Loucy (cell line): ENCODE measurements around the gene WBP1L.

Experiments
- H2AFZ ChIP-seq: fragments of 200-600 bp; sonication (generic); 2 replicates; pipeline ENCODE4 v1.6.0; 2016; ENCODE audit warnings: antibody characterized with exemption, mild to moderate bottlenecking, low read length, moderate library complexity
- H3F3A ChIP-seq: fragments of 200-600 bp; 2 replicates; pipeline ENCODE4 v1.6.0; 2016; ENCODE audit warnings: antibody characterized with exemption, low read depth, mild to moderate bottlenecking
- H3K27me3 ChIP-seq: fragments of 200-600 bp; sonication (generic); 2 replicates; pipeline ENCODE4 v1.6.1; 2014; ENCODE audit warnings: low read length, mild to moderate bottlenecking; ENCODE audit not compliant: insufficient read depth, poor library complexity, severe bottlenecking
- H3K36me3 ChIP-seq: fragments of 200-600 bp; sonication (generic); 2 replicates; pipeline ENCODE4 v1.6.1; 2016; ENCODE audit warnings: low read length; ENCODE audit not compliant: insufficient read depth
- H3K4me1 ChIP-seq: fragments of 200-600 bp; sonication (generic); 2 replicates; pipeline ENCODE4 v1.5.1; 2014; ENCODE audit warnings: low read length, mild to moderate bottlenecking; ENCODE audit not compliant: insufficient read depth, poor library complexity, severe bottlenecking
- H3K4me2 ChIP-seq: fragments of 200-600 bp; sonication (generic); 2 replicates; pipeline ENCODE4 v1.6.0; 2014; ENCODE audit warnings: antibody characterized with exemption, low read length, low read depth, mild to moderate bottlenecking; ENCODE audit not compliant: poor library complexity, severe bottlenecking
- H3K4me3 ChIP-seq: fragments of 200-600 bp; sonication (generic); 2 replicates; pipeline ENCODE4 v1.5.1; 2014; ENCODE audit warnings: low read length, mild to moderate bottlenecking, mixed read lengths; ENCODE audit not compliant: poor library complexity, severe bottlenecking
- H3K79me2 ChIP-seq: fragments of 200-600 bp; sonication (generic); 2 replicates; pipeline ENCODE4 v1.6.1; 2014; ENCODE audit warnings: low read length; ENCODE audit not compliant: insufficient read depth
- H3K9ac ChIP-seq: fragments of 200-600 bp; sonication (generic); 2 replicates; pipeline ENCODE4 v1.6.0; 2014; ENCODE audit warnings: mild to moderate bottlenecking, low read depth, low read length, moderate library complexity; ENCODE audit not compliant: poor library complexity, severe bottlenecking
- H3K9me2 ChIP-seq: fragments of 200-600 bp; sonication (generic); replicated peaks from 2 replicates; pipeline ENCODE4 v1.6.1; 2016; ENCODE audit warnings: low read depth, low read length, mixed read lengths
- H3K9me3 ChIP-seq: fragments of 200-600 bp; sonication (generic); 2 replicates; pipeline ENCODE4 v1.6.1; 2014; ENCODE audit warnings: mild to moderate bottlenecking, antibody characterized with exemption, low read length, low read depth; ENCODE audit not compliant: insufficient read depth
- H4K20me1 ChIP-seq: fragments of 200-600 bp; sonication (generic); 2 replicates; pipeline ENCODE4 v1.6.0; 2014; ENCODE audit warnings: antibody characterized with exemption, low read length, mild to moderate bottlenecking; ENCODE audit not compliant: insufficient read depth, poor library complexity, severe bottlenecking
- EZH2phosphoT487 ChIP-seq: fragments of 200-600 bp; IDR thresholded peaks from 2 replicates; pipeline ENCODE4 v1.6.1; 2018; ENCODE audit warnings: antibody characterized with exemption, mild to moderate bottlenecking, moderate library complexity, borderline replicate concordance
- TF ChIP-seq, protein P1 (sequence below): fragments of 200-600 bp; sonication (generic); conservative IDR thresholded peaks from 2 replicates; pipeline ENCODE4 v1.5.1; 2014; ENCODE audit warnings: mild to moderate bottlenecking, antibody characterized with exemption, low read length

Gene WBP1L

DNA sequence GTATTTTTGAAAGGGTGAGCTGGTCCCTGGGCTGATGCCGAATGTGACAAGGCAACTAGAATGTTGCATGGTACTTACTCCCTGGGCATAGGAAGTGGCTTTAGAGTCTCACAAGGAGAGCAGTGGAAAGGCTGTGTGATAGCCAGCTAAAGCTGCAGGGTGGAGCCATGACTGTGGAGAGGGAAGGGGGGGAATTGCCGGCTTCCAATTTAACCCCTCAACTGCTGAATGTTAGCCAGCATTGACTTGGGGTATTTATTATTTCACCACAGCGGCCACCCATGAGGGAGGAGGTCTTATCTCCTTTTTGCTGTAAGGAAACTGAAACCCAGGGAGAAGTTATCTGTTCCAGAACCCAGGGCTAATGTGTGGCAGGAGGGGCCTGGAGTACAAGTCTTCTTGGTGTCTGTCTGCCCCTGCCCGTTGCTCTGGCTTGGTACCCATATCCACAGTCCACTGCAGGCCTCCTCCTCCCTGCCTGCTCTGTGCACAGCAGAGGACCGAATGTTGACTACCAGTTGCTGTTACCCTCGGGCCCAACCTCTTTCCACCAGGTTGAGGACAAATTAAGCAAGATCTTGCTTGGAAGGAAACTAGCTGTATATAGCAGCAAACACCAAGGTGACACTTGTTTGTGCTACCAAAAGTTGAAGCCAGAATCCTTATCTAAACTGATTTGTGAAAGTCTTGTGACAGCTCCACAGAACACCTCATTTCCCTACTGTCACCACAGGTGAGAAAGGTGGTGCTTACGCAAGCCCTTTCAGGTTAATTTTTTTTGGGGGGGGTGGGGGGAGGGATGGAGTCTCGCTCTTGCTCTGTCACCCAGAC, 37.6 kb downstream of the WBP1L start:
- Histone ChIP-seq H3K79me2 (peaks cover 5% of the 10 kb centered on the region; the same call in 1 of the 2 replicates), H4K20me1 (no peaks in the 10 kb centered on the region), H3K36me3 (no peaks in the 10 kb centered on the region), H3K4me3 (no peak overlapping the region), H3K27me3 (no peaks in the 10 kb centered on the region), H3K9ac (no peak overlapping the region), H3K9me2 (no peaks in the 10 kb centered on the region), H3K9me3 (no peaks in the 10 kb centered on the region), H3K4me2 (no peak overlapping the region), H3K4me1 (peaks cover 8% of the 10 kb centered on the region), H3F3A (no peaks in the 10 kb centered on the region), H2AFZ (no peak overlapping the region)
- no peak for TF ChIP-seq EZH2phosphoT487
- TF ChIP-seq, protein P1, sequence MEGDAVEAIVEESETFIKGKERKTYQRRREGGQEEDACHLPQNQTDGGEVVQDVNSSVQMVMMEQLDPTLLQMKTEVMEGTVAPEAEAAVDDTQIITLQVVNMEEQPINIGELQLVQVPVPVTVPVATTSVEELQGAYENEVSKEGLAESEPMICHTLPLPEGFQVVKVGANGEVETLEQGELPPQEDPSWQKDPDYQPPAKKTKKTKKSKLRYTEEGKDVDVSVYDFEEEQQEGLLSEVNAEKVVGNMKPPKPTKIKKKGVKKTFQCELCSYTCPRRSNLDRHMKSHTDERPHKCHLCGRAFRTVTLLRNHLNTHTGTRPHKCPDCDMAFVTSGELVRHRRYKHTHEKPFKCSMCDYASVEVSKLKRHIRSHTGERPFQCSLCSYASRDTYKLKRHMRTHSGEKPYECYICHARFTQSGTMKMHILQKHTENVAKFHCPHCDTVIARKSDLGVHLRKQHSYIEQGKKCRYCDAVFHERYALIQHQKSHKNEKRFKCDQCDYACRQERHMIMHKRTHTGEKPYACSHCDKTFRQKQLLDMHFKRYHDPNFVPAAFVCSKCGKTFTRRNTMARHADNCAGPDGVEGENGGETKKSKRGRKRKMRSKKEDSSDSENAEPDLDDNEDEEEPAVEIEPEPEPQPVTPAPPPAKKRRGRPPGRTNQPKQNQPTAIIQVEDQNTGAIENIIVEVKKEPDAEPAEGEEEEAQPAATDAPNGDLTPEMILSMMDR = no peak

DNA sequence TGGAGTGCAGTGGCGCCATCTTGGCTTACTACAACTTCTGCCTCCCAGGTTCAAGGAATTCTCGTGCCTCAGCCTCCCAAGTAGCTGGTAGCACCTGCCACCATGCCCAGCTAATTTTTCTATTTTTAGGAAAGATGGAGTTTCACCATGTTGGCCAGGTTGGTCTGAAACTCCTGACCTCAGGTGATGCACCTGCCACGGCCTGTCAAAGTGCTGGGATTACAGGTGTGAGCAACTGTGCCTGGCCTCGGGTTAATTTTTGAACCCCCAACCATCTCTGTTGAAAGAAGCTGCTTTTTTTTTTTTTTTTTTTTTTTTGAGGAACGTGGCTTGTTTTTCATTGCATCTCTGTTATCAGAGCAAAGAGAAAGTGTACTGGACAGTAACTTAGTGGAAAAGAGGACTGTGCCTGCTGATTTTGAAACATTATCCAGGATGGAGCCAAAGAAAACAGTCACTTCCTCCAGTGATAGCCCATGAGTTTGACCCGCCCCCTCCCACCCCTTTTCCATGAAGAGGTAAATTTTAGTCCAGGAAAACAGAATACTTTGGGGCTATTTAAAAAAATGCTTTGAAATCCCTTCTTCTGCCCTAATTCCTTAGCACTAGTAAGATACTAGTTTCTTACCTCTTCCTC, 38.3 kb downstream of the WBP1L start:
- Histone ChIP-seq H3K79me2 (peaks cover 10% of the 10 kb centered on the region; the same call in 1 of the 2 replicates), H3K4me3 (no peak overlapping the region)

DNA sequence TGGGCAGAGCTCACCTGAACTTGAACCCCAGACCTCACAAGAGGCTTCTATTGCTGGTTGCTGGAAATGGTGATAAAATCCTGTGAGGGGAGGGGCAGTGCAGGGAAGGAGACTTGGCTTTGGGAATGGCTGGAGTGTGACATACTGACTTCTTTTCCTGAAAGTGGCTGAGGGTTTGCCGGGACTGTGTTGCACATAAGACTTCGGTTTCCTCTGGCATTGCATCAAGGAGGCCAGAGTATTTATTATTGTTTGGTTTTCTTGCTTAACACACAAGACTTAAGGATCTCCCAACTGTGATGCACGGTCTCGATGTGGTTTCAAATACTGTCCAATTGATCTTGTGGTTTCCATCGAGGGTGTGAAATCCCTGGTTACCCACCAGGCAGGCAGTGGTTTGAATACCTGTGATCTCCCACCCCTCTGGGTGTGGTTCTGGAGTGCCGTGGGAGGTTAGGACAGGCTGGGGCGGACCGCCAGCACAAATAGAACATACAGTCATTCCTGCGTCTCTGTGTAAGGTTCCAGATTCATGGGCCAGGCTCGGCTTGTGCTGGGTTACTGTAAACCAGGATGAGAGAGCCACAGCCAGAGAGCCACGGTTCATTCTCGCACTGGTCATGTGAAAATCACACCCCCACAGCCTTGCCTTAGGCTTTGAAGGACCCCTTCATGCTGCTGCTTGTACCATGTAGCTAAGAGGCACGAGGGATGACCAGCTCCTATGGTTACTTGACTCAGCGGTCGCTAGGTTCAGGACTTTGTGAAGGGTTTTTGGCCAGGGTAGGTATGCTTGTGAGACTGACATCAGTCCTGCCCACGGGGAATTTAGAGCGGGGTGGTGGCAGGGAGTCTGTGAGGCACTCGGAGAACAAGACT, 39.2 kb downstream of the WBP1L start:
- Histone ChIP-seq H3K27me3 (no peaks in the 10 kb centered on the region), H2AFZ (no peak overlapping the region), H3K9ac (no peak overlapping the region), H3F3A (no peaks in the 10 kb centered on the region), H3K36me3 (no peaks in the 10 kb centered on the region), H4K20me1 (peaks cover 3% of the 10 kb centered on the region), H3K79me2 (peaks cover 15% of the 10 kb centered on the region; the same call in 1 of the 2 replicates), H3K4me1 (peaks cover 3% of the 10 kb centered on the region), H3K9me2 (no peaks in the 10 kb centered on the region), H3K9me3 (no peaks in the 10 kb centered on the region), H3K4me3 (no peak overlapping the region), H3K4me2 (no peak overlapping the region)
- no peak for TF ChIP-seq EZH2phosphoT487
- TF ChIP-seq, protein P1 = no peak

More for the DNA sequence above, 38.3 kb downstream of the WBP1L start:
- Histone ChIP-seq H3K9ac (no peak overlapping the region), H3F3A (no peaks in the 10 kb centered on the region), H3K4me2 (no peak overlapping the region), H3K4me1 (peaks cover 3% of the 10 kb centered on the region), H3K36me3 (no peaks in the 10 kb centered on the region), H2AFZ (no peak overlapping the region), H3K9me3 (no peaks in the 10 kb centered on the region), H4K20me1 (peaks cover 3% of the 10 kb centered on the region), H3K27me3 (no peaks in the 10 kb centered on the region), H3K9me2 (no peaks in the 10 kb centered on the region)
- TF ChIP-seq EZH2phosphoT487 = no peak
- TF ChIP-seq, protein P1 = no peak
